EH (cell line): ENCODE results near the gene MPRIP.

Experiments used
- DNase-seq: peaks from one replicate; pipeline ENCODE4 v3.0.0-alpha.2; 2015; ENCODE audit warnings: low read depth

Gene MPRIP

GRCh38 chr17:17086585-17086984 is 44.3 kb downstream of the MPRIP start:
- DNase-seq: no peak

- no peak for DNase-seq
Observed at GRCh38 chr17:17087424-17088015, 45.3 kb downstream of the MPRIP start.

- no peak for DNase-seq
Observed at GRCh38 chr17:17088086-17088485, 45.8 kb downstream of the MPRIP start.

DNA sequence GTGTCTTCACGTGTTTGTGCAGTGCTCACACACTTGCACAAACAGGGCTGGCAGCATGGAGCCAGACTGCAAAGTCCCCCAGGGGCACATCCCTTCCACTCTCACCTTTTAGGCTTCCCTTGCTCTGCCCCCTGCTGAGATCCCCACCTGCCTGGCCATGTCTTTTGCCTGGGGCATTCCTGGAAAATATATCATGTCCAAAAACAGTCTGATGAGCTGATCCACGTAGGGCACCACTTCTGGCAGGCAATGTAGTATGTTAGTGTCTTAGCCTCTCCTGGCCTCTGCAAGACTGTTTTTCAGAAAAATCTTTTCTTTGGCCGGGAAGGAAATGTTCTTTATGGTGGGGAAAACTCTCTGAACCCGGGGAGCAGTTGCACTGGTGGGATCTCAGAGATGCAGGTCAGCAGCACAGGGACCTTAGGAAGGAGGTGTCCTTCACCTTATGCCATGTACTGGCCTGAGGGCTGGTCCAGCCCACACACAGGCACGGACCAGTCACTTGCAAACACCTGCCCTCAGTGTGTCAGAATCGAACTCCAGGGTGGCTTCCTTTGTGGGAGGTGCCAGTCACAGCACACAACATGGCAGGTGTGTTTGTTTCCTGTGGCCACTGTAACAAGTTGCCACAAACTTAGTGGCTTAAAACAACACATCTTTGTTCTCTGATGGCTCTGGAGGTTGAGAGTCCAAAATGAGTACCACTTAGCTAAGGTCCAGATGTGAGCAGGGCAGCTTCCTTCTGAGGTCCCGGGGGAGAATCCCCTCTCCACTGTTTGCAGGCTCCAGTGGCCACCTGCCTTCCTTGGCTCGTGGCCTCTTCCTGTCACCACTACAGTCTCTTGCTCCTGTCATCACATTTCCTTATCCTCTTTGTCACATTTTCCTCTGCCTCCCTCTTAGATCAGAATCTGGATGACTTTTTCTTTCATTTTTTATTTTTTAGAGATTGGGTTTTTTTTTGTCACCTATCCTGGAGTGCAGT is 46.6 kb downstream of the MPRIP start:
- DNase-seq: no peak

- DNase-seq: no peak
Observed at GRCh38 chr17:17089796-17090641, 47.8 kb downstream of the MPRIP start.

GRCh38 chr17:17090642-17091103 is 48.4 kb downstream of the MPRIP start:
- no peak for DNase-seq

DNA sequence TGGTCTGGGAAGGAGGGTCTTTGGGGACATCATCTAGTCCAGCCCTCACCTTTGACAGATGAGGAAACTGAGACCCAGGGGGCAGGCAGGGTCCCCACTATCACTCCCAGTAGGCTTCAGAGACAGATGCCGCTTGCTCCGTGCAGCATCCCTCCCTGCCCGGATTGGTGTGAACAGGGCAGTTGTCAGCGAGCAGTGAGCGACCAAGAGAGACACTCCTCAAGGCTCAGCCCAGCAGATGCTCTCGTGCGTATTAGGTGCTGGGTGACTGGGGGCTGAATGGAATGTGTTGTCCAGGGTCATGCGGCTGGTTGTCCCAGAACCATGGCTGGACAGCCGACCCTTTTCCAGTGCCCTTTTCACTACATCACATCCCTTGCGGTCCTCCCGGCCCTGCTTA is 49.0 kb downstream of the MPRIP start:
- no peak for DNase-seq

DNA sequence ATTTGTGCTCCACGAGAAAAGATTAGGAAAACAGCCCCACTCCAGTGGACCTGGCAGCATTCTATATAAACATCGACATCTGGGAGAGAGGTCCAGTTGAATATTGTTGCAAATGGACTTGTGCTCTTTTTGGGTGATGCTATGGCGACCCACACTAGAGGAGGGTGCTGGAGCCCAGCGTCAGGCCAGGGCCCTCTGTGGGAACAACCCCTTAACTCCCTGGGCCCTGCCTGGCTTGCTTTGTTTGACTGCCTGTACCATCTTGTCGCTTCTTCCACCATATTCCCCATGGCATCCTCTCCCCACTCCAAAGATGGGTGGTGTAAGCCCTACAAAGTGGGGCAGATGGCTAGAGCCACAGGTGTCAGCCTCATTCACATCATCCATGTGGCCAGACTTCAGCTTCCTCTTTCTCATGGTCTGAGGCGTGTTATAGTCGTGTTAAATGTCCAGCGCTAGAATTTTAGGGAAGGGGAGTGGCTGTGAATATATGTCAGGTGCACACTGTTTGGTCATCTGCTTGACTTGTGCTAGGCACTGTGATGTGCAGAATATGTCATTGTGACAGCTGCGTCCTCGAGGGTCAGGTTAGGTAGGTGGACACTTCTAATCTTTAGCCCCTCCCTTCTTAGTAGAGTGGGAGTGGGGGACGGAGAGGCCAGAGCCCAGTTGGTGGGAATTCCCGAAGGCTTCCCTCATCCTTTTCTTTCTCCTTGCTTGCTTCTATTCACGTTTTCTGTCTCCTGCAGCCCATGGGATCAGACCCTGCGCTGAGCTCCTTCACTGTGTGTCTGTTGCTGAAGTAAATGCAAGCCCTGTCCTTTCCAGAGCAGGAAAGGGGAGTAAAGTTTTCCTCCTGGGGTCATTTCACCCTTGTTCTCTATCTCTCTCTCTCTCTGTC is 49.8 kb downstream of the MPRIP start:
- no peak for DNase-seq

DNA sequence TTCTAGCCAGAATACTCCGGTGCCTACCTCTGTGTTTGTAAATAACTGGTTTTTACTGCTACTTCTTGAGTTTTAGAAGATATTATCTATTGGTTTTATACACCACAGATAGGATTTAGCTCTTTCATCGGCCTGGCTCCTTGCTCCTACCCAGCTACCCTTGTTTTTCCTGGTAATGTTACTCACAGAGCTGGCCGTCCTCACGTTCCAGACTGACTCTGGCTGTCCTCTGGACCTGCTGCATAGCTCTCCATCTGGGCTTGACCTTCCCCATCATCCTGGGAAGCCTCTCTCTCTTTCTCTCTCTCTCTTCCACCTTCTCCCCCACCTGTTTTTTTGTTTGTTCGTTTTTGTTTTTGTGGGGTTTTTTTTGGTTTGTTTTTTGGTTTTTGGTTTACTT is 51.5 kb downstream of the MPRIP start:
- DNase-seq: no peak

DNA sequence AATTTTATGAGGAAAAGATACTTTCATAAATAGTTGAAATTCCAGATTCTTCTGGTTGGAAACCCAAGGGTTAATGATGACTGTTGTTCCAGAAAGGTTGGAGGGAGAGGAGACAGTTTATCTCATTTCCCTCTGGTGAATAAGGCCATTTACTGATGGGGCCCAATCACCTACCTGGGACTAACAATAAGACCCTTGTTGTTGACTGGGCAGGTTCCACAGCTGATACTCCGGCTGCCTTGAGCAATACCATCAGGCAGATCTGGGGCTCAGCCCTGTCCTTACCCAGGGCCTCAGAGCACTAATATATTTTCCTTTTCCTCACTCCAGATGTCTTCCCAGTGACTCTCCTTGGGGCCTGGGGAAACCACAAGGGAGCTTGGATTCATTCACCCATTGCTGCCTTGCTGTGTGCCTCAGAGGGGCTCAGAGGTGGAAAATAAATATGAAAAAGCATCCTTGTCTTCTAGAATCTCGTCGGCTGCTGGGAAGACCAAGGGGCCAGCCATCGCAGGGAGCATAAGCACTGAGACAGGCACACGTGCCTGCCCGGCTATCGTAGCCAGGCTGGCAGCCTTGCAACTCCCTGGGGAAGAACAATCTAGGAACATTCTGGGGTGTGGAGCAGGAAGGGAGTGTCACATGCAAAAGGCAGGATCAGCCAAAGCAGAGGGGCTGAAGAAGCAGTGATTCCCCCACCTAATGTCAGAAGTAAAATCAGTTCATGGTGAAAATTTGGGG is 54.4 kb downstream of the MPRIP start:
- DNase-seq: peak; percentile 44

GRCh38 chr17:17097763-17098345 is 55.6 kb downstream of the MPRIP start:
- DNase-seq: no peak

- peak; percentile 73 for DNase-seq
Observed at GRCh38 chr17:17098551-17099179, 56.4 kb downstream of the MPRIP start.

- no peak for DNase-seq
Observed at GRCh38 chr17:17102176-17102575, 59.9 kb downstream of the MPRIP start.

GRCh38 chr17:17103160-17103559 is 60.9 kb downstream of the MPRIP start:
- DNase-seq: no peak

GRCh38 chr17:17104036-17104435 is 61.8 kb downstream of the MPRIP start:
- DNase-seq: no peak

DNA sequence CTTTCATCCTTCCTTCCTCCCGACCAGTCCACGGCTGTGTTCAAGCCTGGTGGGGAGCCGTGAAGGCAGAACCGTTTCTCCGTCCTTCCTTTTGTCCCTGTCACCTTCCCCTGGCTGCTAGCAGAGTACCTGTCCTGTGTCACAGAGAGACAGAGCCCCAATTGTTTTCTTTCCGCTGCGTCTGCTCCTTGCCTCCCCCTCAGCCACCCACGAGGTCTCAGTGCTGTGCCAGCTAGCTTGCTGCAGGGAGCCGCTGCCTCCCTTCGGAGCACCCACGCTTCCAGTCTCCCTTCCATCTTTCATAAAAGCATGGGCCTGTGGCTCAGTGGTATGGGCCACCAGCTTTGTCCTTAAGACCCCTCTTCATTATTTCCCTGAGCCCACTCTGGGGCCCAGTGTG is 62.2 kb downstream of the MPRIP start:
- no peak for DNase-seq

DNA sequence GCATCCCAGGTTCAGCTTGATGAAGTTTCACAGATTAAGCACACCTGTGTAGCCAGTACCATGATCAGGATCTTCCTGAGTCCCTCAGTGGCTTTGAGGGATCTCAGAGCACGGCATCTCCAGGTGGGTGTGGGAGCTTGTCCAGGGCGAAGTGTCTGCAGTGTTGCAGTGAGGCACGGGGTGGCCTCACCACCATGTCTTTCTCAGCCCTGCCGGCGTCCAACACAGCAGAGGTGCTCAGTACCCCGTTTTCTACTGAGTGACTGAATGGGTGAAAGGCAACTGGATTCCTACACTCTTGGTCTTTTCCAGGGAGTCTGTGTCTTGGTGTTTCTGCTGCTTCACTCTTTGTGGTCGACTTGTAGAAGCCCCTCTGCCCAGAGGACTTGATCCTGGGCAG is 63.7 kb downstream of the MPRIP start:
- no peak for DNase-seq

DNA sequence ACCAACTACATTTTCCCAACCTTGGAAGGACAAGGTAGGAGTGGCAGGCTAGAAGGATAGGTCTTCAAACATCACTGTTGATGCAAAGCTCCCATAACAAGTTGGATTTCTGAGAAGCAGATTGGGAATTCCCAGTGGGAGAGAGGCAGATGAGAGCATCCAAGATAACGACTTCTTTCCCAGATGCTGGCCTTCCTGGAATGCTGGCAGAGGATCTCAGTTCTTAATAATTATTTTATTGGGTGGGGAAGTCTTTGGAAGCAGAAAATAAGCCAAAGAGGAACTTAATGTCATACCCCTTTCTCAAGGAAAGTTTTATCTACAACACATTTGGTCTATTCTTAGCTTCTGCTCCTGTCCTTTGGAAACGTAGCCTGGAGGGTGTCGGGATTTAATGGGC is 64.5 kb downstream of the MPRIP start:
- DNase-seq: peak; percentile 63

DNA sequence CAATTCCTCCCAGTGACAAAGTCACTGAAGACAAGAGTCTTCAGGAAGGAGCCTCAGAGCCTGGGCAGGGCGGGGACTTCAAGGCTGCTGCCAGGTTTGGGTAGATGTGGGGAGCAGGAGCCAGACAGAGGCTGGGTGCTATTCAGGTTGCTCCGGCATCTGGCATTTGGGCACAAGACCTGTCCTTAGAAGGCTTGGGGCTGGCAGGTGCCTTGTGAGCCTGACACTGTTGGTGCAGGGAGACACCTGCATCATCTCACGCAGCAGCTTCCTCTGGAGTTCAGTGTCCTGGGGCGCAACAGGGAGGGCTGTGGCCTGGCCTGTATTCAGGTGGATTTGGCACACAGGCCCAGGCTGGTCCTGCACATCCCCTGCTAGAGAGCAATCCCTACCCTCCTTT is 65.0 kb downstream of the MPRIP start:
- DNase-seq: no peak
